GM06990 (cell line): Measurements from ENCODE around the gene LRRC8E.

ENCODE experiments used
- DNase-seq: peaks from one replicate; pipeline ENCODE4 v3.0.0-alpha.2; 2011; ENCODE audit not compliant: insufficient read length; ENCODE audit errors: extremely low read depth
- H3K27me3 ChIP-seq: replicated peaks from 2 replicates; pipeline ENCODE4 v1.6.0; 2011; ENCODE audit warnings: low read length; ENCODE audit not compliant: control insufficient read depth, insufficient read depth
- H3K36me3 ChIP-seq: 2 replicates; pipeline ENCODE4 v1.5.1; 2011; ENCODE audit warnings: low read length; ENCODE audit not compliant: control insufficient read depth, insufficient read depth
- H3K4me3 ChIP-seq: replicated peaks from 2 replicates; pipeline ENCODE4 v1.5.1; 2011; ENCODE audit warnings: low read depth, mild to moderate bottlenecking, control low read depth, low read length
- TF ChIP-seq, protein P1 (sequence below): IDR thresholded peaks from 2 replicates; pipeline ENCODE4 v1.5.1; 2011; ENCODE audit warnings: low read length, control low read depth, mild to moderate bottlenecking, inconsistent platforms; ENCODE audit not compliant: insufficient read depth, poor library complexity, severe bottlenecking

LRRC8E gene

DNA sequence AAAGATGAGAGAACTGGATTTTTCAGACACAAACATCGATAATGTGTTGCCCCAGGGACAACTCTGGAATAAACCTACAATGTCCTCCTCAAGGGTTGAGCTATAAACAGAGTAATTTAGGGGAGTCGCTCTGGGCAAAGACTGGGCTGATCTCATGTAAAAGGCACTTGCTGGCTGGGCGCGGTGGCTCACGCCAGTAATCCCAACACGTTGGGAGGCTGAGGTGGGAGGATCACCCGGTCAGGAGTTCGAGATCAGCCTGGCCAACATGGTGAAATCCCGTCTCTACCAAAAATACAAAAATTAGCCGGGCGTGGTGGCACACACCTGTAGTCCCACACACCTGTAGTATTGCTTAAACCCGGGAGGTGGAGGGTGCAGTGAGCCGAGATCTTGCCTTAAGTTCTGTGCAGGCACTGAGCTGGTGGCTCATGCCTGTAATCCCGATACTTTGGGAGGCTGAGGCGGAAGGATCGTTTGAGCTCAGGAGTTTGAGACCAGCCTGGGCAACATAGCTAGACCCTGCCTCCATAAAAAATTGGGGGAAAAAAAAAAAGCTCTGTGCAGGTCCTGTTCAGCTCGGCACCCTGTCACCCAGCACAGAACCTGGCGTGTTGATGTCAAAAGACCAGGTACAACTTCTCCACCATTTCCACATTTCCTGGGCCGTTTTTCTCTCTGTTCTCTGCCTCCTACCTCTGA lies 53.7 kb downstream of the LRRC8E start:
- DNase-seq = no peak
- peak overlapping the region; percentile 85 for H3K4me3 ChIP-seq
- H3K36me3 ChIP-seq = peaks cover 7% of the 10 kb centered on the region
- TF ChIP-seq, protein P1, sequence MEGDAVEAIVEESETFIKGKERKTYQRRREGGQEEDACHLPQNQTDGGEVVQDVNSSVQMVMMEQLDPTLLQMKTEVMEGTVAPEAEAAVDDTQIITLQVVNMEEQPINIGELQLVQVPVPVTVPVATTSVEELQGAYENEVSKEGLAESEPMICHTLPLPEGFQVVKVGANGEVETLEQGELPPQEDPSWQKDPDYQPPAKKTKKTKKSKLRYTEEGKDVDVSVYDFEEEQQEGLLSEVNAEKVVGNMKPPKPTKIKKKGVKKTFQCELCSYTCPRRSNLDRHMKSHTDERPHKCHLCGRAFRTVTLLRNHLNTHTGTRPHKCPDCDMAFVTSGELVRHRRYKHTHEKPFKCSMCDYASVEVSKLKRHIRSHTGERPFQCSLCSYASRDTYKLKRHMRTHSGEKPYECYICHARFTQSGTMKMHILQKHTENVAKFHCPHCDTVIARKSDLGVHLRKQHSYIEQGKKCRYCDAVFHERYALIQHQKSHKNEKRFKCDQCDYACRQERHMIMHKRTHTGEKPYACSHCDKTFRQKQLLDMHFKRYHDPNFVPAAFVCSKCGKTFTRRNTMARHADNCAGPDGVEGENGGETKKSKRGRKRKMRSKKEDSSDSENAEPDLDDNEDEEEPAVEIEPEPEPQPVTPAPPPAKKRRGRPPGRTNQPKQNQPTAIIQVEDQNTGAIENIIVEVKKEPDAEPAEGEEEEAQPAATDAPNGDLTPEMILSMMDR = no peak
- H3K27me3 ChIP-seq = no peaks in the 10 kb centered on the region

- peak overlapping the region; percentile 85 for H3K4me3 ChIP-seq
- H3K36me3 ChIP-seq = peaks cover 4% of the 10 kb centered on the region
- TF ChIP-seq, protein P1 = no peak
- no peaks in the 10 kb centered on the region for H3K27me3 ChIP-seq
- DNase-seq = no peak
These were observed 54.7 kb downstream of the LRRC8E start for GRCh38 chr19:7942981-7943443.

GRCh38 chr19:7943444-7944176 lies 55.3 kb downstream of the LRRC8E start, which contains the start of gene TIMM44:
Gene TIMM44 (minus strand): TSS chr19:7943666. CDS start chr19:7943651, 15 bp downstream.
- Histone ChIP-seq H3K4me3 (peak within 1 kb of the TSS; percentile 85), H3K27me3 (no peaks in the 10 kb centered on the region), H3K36me3 (peaks cover 4% of the 10 kb centered on the region)
- DNase-seq = peak; percentile 98
- TF ChIP-seq, protein P1 = no peak

DNA sequence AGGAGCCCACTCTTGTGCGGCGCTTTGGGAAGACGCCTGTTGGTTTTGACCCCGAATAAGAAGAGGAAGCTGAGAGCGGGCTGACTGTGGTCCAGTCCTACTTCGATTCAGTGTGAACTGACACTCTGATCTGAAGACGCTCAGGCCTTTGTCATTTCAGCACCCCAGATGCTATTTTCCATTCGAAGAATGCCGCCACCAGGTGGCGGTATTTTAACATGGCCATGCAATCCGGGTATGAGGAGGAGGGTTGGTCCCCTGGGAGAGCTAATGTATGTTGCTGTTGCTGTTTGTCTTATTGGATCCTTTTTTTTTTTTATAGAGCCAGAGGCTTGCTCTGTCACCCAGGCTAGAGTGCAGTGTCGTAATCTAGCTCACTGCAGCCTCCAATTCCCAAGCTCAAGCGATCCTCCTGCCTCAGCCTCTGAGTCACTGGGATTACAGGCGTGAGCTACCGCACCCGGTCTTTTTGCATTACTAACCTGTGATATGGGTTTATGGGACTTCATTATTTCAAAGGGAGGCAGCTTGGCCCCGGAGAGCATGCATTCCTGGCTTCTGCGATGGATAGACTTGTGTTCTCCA lies 56.0 kb downstream of the LRRC8E start:
- TF ChIP-seq, protein P1 = peak; percentile 80
- peaks cover 4% of the 10 kb centered on the region for H3K36me3 ChIP-seq
- H3K27me3 ChIP-seq = no peaks in the 10 kb centered on the region
- DNase-seq = no peak
- H3K4me3 ChIP-seq = peak overlapping the region; percentile 64

DNA sequence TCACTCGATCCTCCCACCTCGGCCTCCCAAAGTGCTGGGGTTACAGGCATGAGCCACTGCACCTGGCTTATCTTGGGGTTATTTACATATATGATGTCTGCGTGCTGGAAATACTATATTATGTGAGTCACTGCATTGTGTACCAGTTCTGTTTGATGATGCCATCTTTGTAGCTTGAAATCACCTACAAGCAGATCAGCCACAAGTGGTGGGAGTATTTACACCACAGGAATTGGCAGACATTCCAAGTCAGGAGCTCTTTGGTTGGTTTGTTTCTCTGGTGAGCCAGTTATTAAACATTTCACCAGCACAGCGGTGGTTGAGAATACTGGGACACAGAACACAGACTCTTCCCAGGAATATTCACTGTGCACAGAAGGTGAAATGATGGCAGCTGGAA lies 59.6 kb downstream of the LRRC8E start:
- TF ChIP-seq, protein P1 = no peak
- Histone ChIP-seq H3K36me3 (no peaks in the 10 kb centered on the region), H3K27me3 (no peaks in the 10 kb centered on the region), H3K4me3 (no peak overlapping the region)
- DNase-seq = no peak
